HepG2 (cell line): ENCODE measurements around the gene USP32. TPM values are rescaled to one million over a fixed set of nuclear protein-coding genes. Genes with fewer than 3 reads are reported as not detected.

ENCODE experiments used
- ARNT2 ChIP-seq: sonication (generic); formaldehyde crosslinking; IDR thresholded peaks from 2 replicates; pipeline ENCODE4 v1.8.0; 2022; ENCODE audit warnings: mild to moderate bottlenecking, low read depth, missing genetic modification reagents, moderate library complexity
- DRAP1 ChIP-seq: IDR thresholded peaks from 2 replicates; pipeline ENCODE4 v1.6.1; 2016; ENCODE audit warnings: missing genetic modification reagents, missing compliant biosample characterization
- HBP1 ChIP-seq: IDR thresholded peaks from 2 replicates; pipeline ENCODE4 v1.6.1; 2016; ENCODE audit warnings: low read depth, control low read depth
- IKZF5 ChIP-seq: IDR thresholded peaks from 2 replicates; pipeline ENCODE4 v1.6.1; 2018; ENCODE audit warnings: missing genetic modification reagents, mild to moderate bottlenecking, missing compliant biosample characterization
- RERE ChIP-seq: IDR thresholded peaks from 2 replicates; pipeline ENCODE4 v1.6.1; 2016; ENCODE audit warnings: low read depth, missing genetic modification reagents, missing compliant biosample characterization
- SKIL ChIP-seq: sonication (generic); formaldehyde crosslinking; IDR thresholded peaks from 2 replicates; pipeline ENCODE4 v1.8.0; 2022; ENCODE audit warnings: missing genetic modification reagents, mild to moderate bottlenecking, moderate library complexity, borderline replicate concordance
- ZFAT ChIP-seq: sonication (generic); formaldehyde crosslinking; conservative IDR thresholded peaks from 2 replicates; pipeline ENCODE4 v1.8.1; 2023; ENCODE audit warnings: missing genetic modification reagents, inconsistent platforms
- ZNF501 ChIP-seq: sonication (generic); formaldehyde crosslinking; IDR thresholded peaks from 2 replicates; pipeline ENCODE4 v1.5.1; 2020; ENCODE audit warnings: mild to moderate bottlenecking, moderate library complexity, missing genetic modification reagents
- ZNF512 ChIP-seq: sonication (generic); formaldehyde crosslinking; IDR thresholded peaks from 2 replicates; pipeline ENCODE4 v1.4.0; 2020; ENCODE audit warnings: mild to moderate bottlenecking, missing genetic modification reagents
- ZNF605 ChIP-seq: sonication (generic); formaldehyde crosslinking; IDR thresholded peaks from 2 replicates; pipeline ENCODE4 v1.8.0; 2022; ENCODE audit warnings: mild to moderate bottlenecking, missing genetic modification reagents
- ZNF724P ChIP-seq: sonication (generic); formaldehyde crosslinking; IDR thresholded peaks from 2 replicates; pipeline ENCODE4 v1.8.0; 2022; ENCODE audit warnings: missing genetic modification reagents, borderline replicate concordance
- ZNF761 ChIP-seq: sonication (generic); formaldehyde crosslinking; conservative IDR thresholded peaks from 2 replicates; pipeline ENCODE4 v1.4.0; 2020; ENCODE audit warnings: mild to moderate bottlenecking, missing genetic modification reagents
- polyA plus RNA-seq, 8 experiments: library from polyadenylated mRNA; depleted of rRNA in 3 of 8; stranded (reverse) in 7 of 8; unstranded in 1 of 8; fragments of >200 nt; fragmentation: Illumina TruSeq in 4 of 8; extraction: Trizol in 4 of 8; gene quantifications; 2 replicates each; pipeline versions ENCODE4 v1.2.1 to v1.2.3, GENCODE V29; 2011 to 2016; ENCODE audit warnings: low read depth in 4 of 8, missing spikeins in 1 of 8, mixed read lengths in 1 of 8; ENCODE audit not compliant: insufficient read depth in 1 of 8
- total RNA-seq, 5 experiments: library from RNA; depleted of rRNA; stranded (reverse); fragments of >200 nt; fragmentation: Illumina TruSeq; extraction: Trizol; gene quantifications; 2 replicates each; pipeline ENCODE4 v1.2.3, GENCODE V29; 2016; ENCODE audit warnings: low read depth in 1 of 5

Gene USP32
- total and polyA plus RNA-seq, 2 of the 13 experiments (the other 11 are each of a cell fraction or from before 2014, with no cell fraction given): 24.9 to 39.9 TPM

- peak; percentile 71; the same call in 1 of the 2 replicates for TF ChIP-seq RERE (CRISPR knock-in tag)
- TF ChIP-seq ZFAT (CRISPR knock-in tag): no peak; the same call in 1 of the 2 replicates
- TF ChIP-seq ZNF512 (CRISPR knock-in tag): peak; percentile 71; the same call in 1 of the 2 replicates
- TF ChIP-seq ARNT2: peak; percentile 99
- TF ChIP-seq HBP1 (CRISPR knock-in tag): peak; percentile 99
- 0 out of 2 replicates have a peak, but pooled peaks have one; percentile 27 for TF ChIP-seq ZNF761 (CRISPR knock-in tag)
- peak; percentile 65 for TF ChIP-seq DRAP1
- peak; percentile 93 for TF ChIP-seq ZNF501 (CRISPR knock-in tag)
- peak; percentile 96 for TF ChIP-seq IKZF5 (CRISPR knock-in tag)
- peak; percentile 94 for TF ChIP-seq ZNF605 (CRISPR knock-in tag)
- peak; percentile 98 for TF ChIP-seq ZNF724P (CRISPR knock-in tag)
- no peak for TF ChIP-seq SKIL (CRISPR knock-in tag)
Observed at GRCh38 chr17:60139438-60140285, 252.3 kb downstream of the USP32 start (continued).
